Suprapubic skin (tissue), 4 donors: Measurements from ENCODE around the gene KDM2B. TPM values are rescaled to one million over a fixed set of nuclear protein-coding genes. Genes with fewer than 3 reads are reported as not detected.

Experiments
- DNase-seq, 2 donors: peaks; one replicate each; pipeline ENCODE4 v3.0.0-alpha.2; 2019; ENCODE audit warnings: low spot score in 2 of 2
- H3K27ac ChIP-seq: fragments of 200-600 bp; sonication (generic); one replicate; pipeline ENCODE4 v1.5.1; 2019
- H3K27me3 ChIP-seq: fragments of 200-600 bp; sonication (generic); one replicate; pipeline ENCODE4 v1.5.1; 2019
- H3K36me3 ChIP-seq: fragments of 200-600 bp; sonication (generic); one replicate; pipeline ENCODE4 v1.5.1; 2019
- H3K4me1 ChIP-seq: fragments of 200-600 bp; sonication (generic); one replicate; pipeline ENCODE4 v1.5.1; 2019
- H3K4me3 ChIP-seq: fragments of 200-600 bp; sonication (generic); one replicate; pipeline ENCODE4 v1.5.1; 2019; ENCODE audit warnings: mild to moderate bottlenecking
- H3K9me3 ChIP-seq: fragments of 200-600 bp; sonication (generic); one replicate; pipeline ENCODE4 v1.5.1; 2019
- CTCF ChIP-seq, 2 donors: fragments of 200-600 bp in 1 of 2; fragments of 450-650 bp in 1 of 2; sonication (generic) in 1 of 2; IDR thresholded peaks; one replicate each; pipeline ENCODE4 v1.5.1; 2016 to 2019; ENCODE audit warnings: antibody characterized with exemption in 2 of 2, mild to moderate bottlenecking in 1 of 2, moderate library complexity in 1 of 2
- EP300 ChIP-seq: sonication (generic); formaldehyde crosslinking; IDR thresholded peaks from one replicate; pipeline ENCODE4 v1.6.1; 2017; ENCODE audit warnings: antibody characterized with exemption
- POLR2A ChIP-seq, 2 donors: fragments of 450-650 bp; IDR thresholded peaks; one replicate each; pipeline ENCODE4 v1.6.1; 2017; ENCODE audit warnings: antibody characterized with exemption in 2 of 2, mild to moderate bottlenecking in 2 of 2, moderate library complexity in 2 of 2
- POLR2AphosphoS5 ChIP-seq, 3 donors: sonication (generic); formaldehyde crosslinking; IDR thresholded peaks; one replicate each; pipeline ENCODE4 v1.6.1; 2017; ENCODE audit warnings: antibody characterized with exemption in 3 of 3
- WGBS: methylation state at CpG from one replicate; pipeline ENCODE4 v1.1.5; 2018; 5-methylcytosine and 5-hydroxymethylcytosine counted together
- total RNA-seq, 4 donors: library from RNA; depleted of rRNA; stranded (reverse); fragments of >200 nt; gene quantifications; one replicate each; pipeline ENCODE4 v1.1.0, GENCODE V29; 2016

Gene KDM2B
- total RNA-seq, 4 donors from 2014 or later, result 47.8 to 53.7 (median 50.4) TPM

- no peak for TF ChIP-seq CTCF (IDR thresholded peaks at IDR 0.05)
- WGBS, result 69% methylated on average over 15 of the region's 16 CpGs
Measured at GRCh38 chr12:121532503-121533393, 48.1 kb downstream of the KDM2B start.

GRCh38 chr12:121531356-121531750, 49.5 kb downstream of the KDM2B start:
- DNase-seq, result no peak
- no peaks in the 10 kb centered on the region for H3K27me3 ChIP-seq
- no peaks in the 10 kb centered on the region for H3K9me3 ChIP-seq
- H3K4me3 ChIP-seq, result no peak overlapping the region
- H3K27ac ChIP-seq, result no peak overlapping the region
- H3K4me1 ChIP-seq, result peaks cover 17% of the 10 kb centered on the region
- H3K36me3 ChIP-seq, result peaks cover 22% of the 10 kb centered on the region
- no peak for TF ChIP-seq POLR2A (IDR thresholded peaks at IDR 0.05)
- no peak for TF ChIP-seq EP300
- TF ChIP-seq POLR2AphosphoS5 (IDR thresholded peaks at IDR 0.05), result no peak
- no peak for TF ChIP-seq CTCF (IDR thresholded peaks at IDR 0.05)
- WGBS, result 83% methylated on average over 1 of the region's 1 CpG

More at GRCh38 chr12:121532503-121533393, 48.1 kb downstream of the KDM2B start:
- Histone ChIP-seq H3K27me3 (no peaks in the 10 kb centered on the region), H3K4me3 (no peak overlapping the region), H3K27ac (peak overlapping the region; percentile 5), H3K9me3 (no peaks in the 10 kb centered on the region), H3K4me1 (peaks cover 31% of the 10 kb centered on the region), H3K36me3 (peaks cover 22% of the 10 kb centered on the region)
- DNase-seq, result no peak

GRCh38 chr12:121530600-121531355, 50.0 kb downstream of the KDM2B start:
- H3K36me3 ChIP-seq, result peaks cover 22% of the 10 kb centered on the region
- H3K27ac ChIP-seq, result no peak overlapping the region
- H3K27me3 ChIP-seq, result no peaks in the 10 kb centered on the region
- peaks cover 12% of the 10 kb centered on the region for H3K4me1 ChIP-seq
- TF ChIP-seq POLR2AphosphoS5 (IDR thresholded peaks at IDR 0.05) (no peak), CTCF (IDR thresholded peaks at IDR 0.05) (no peak), POLR2A (IDR thresholded peaks at IDR 0.05) (no peak), EP300 (no peak)
- H3K4me3 ChIP-seq, result no peak overlapping the region
- peak in 1 of 2 donors; percentile 78 for DNase-seq
- 65% methylated on average over 6 of the region's 6 CpGs for WGBS
- H3K9me3 ChIP-seq, result no peaks in the 10 kb centered on the region

GRCh38 chr12:121529184-121529583, 51.6 kb downstream of the KDM2B start:
- Histone ChIP-seq H3K27me3 (no peaks in the 10 kb centered on the region), H3K9me3 (no peaks in the 10 kb centered on the region), H3K27ac (no peak overlapping the region), H3K36me3 (peaks cover 29% of the 10 kb centered on the region), H3K4me3 (no peak overlapping the region), H3K4me1 (peaks cover 6% of the 10 kb centered on the region)
- no peak for DNase-seq
- TF ChIP-seq CTCF (IDR thresholded peaks at IDR 0.05), result no peak
- no peak for TF ChIP-seq POLR2AphosphoS5 (IDR thresholded peaks at IDR 0.05)
- 92% methylated on average over 7 of the region's 7 CpGs for WGBS

GRCh38 chr12:121525411-121525810, 55.4 kb downstream of the KDM2B start:
- TF ChIP-seq CTCF (IDR thresholded peaks at IDR 0.05), result no peak
- no peak for TF ChIP-seq POLR2A (IDR thresholded peaks at IDR 0.05)
- TF ChIP-seq POLR2AphosphoS5 (IDR thresholded peaks at IDR 0.05), result no peak
- no peak for TF ChIP-seq EP300
- no peak for DNase-seq
- H3K36me3 ChIP-seq, result peaks cover 23% of the 10 kb centered on the region
- WGBS, result 96% methylated on average over 8 of the region's 8 CpGs
- no peaks in the 10 kb centered on the region for H3K9me3 ChIP-seq
- no peaks in the 10 kb centered on the region for H3K27me3 ChIP-seq
- no peak overlapping the region for H3K4me3 ChIP-seq
- H3K4me1 ChIP-seq, result peaks cover 8% of the 10 kb centered on the region
- no peak overlapping the region for H3K27ac ChIP-seq
